Measurements from ENCODE around the gene ZBTB37.
"Not testable (repeated sequence)": the region's sequence is repeated elsewhere in the genome, so short reads cannot be mapped to it uniquely, and the experiment has no call there.

ZBTB37 gene

DNA sequence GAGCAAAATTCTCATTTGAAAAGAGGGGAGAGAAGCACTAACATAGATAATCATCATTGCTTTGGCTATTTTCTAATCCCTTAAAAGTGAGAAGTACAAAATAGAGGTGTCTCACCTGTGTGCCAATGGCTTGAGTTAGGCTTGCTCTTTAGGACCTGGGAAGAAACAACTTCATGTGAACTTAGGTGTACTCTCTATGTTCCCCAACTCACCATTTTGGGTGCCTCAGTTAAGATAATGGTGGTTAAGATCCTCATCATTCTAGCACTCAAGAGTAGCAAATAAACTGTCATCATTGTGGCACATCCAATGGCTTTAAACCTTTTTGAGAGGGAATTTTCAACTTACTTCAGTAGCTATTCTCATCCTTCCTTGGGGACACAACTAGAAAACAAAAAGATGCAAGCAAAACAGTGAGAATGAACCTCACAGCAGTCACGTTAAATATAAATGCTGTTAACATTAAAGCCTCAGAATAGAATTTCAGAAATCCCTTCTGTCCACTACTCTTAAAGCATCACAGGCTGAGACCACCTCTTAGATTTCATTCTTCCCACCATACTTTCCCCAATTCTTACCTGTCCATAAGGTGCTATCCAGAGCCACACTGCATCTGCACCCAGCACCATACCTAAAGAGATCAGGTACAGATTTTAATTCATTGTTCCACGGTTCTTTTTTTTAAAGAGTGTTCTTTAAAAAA lies 1.6 kb upstream of the ZBTB37 start:
- DNase-seq: no peak

DNA sequence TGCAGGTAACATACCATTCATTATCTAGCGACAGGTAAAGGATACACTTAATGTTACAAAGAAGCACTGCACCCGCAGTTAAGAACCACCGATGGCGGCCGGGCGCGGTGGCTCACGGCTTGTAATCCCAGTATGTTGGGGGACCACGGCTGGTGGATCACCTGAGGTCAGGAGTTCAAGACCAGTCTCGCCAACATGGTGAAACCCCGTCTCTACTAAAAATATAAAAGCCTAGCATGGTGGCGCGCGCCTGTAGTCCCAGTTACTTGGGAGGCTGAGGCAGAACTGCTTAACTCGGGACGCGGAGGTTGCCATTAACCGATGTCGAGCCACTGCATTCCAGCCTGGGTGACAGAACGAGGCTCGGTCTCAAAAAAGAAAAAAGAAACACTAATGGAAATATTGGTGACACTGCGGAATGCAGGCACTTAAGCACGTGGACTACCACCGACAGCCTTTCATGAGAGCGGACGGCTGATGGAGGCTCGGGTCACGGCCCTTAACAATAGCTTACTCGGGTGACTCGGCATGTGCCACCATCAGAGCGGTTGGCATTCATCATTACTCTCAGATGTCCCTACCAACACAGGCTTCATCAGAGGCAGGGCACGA lies 933 bp upstream of the ZBTB37 start:
- no peak for DNase-seq

GRCh38 chr1:173867753-173868265 lies 371 bp upstream of the ZBTB37 start, which contains the start of gene GAS5:
GAS5 (minus strand) TSS chr1:173867989.
- DNase-seq: peak; percentile 97

DNA sequence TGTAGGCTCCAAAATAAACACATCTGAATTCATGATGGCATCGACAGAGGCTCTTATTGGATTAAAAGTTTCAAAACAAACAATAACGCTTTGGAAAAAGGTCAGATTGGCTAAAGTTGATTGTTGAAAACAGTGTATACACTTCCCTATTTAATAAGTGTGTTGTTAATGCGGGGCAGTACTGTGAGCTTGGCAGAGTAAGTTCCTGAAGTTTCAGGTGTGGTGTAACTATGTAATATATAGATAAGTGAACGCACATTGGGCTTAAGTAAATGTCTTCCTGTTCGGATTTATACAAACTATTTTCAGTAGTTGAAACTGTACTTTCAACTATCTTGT lies 810 bp downstream of the ZBTB37 start:
- DNase-seq: no peak

GRCh38 chr1:173870252-173871075 lies 2.3 kb downstream of the ZBTB37 start:
- DNase-seq: no peak

DNA sequence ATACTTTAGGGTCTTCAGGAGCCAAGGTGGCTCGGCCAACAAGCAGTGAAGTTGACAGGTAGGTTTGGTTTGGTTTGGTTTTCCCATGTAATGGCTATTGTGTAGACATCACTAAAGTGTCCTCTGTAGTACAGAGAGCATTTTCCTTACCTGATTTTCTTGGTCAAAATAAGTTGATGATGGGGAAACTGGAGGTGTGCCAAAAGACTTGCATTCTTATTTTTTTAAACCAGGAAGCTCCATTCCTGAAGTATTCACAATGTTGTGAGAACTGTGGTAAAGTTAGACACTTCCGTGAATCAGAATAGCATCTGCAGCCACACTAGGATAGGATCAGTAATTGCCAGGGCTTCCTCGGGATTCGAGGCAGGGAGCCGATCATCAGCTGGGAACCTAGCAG lies 2.9 kb downstream of the ZBTB37 start:
- DNase-seq: no peak

DNA sequence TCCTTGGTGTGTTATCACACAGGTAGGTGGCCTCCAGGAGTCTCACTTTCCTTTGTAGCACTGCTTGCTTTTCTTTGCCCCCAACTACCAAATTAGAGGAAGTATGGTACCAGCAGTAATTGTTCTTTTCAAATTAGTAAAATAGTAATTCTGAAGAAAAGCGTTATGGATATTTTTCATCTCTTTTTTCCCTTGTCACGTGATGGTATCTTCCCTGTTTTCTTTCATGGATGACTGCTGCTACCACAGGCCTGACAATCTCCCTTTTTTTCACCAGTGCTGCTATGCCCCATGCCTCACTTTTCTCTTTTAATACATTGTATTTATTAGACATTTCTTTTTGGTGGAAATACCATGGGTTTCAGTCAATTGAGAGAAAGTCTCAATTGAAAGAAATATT lies 3.3 kb downstream of the ZBTB37 start:
- no peak for DNase-seq

- no peak for DNase-seq
Observed at GRCh38 chr1:173876732-173877131, 8.6 kb downstream of the ZBTB37 start.

GRCh38 chr1:173878251-173878650 lies 10.1 kb downstream of the ZBTB37 start:
- DNase-seq: no peak

GRCh38 chr1:173881117-173881516 lies 12.9 kb downstream of the ZBTB37 start:
- not testable (repeated sequence) for DNase-seq

DNA sequence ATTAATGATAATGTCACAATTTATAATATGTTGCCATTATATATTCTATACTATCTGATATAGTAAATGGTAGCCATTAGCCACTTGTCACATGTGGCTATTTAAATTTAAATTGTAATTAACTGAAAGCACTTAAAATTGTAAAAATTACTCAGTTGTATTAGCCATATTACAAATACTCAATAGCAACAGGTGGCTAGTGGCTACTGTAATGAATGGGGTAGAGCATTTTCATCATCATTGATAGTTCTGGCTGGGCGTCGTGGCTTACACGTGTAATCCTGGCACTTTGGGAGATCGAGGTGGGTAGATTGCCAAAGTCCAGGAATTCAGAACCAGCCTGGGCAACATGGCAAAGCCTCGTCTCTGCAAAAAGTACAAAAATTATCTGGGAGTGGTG lies 16.5 kb downstream of the ZBTB37 start:
- DNase-seq: no peak

DNA sequence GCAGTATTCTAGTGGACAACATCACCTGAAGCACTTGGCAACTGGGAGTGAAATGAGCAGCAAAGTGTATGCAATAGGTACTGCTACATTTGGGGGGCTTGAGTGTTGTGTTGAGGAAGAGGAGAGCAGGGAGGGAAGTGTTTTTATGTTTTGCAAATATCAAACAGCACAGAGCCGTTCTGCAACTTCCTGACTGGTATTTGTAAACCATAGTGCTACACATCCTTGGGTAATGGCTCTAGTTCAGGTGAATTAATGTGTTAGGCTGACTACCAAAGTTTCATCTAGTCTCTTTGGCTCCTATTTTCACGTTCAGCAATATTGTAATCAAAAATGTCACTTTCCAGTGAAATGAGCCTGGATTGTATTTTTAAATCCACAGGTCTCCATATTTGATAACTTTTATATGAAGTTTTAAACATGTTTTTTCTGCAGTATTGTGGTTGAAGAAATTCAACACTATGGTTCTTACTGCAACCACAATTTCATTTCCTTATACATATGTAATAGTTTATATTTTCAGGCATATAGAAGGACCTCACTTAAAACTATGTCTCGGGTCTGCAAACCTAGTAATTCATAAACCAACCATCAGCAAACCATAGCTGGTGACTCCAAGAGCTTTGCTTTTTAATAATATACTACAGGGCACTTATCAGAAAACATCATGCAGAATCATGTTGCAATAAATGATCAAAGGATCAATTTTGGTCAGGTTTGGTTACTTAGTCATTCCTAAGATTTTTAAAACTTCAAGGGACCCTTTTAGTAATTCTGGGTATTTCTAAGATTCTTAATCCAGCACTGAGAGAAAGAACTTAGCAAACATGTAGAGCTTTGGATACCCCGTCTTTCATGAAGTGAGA lies 18.8 kb downstream of the ZBTB37 start:
- DNase-seq: no peak

GRCh38 chr1:173887627-173888026 lies 19.4 kb downstream of the ZBTB37 start:
- DNase-seq: no peak

DNA sequence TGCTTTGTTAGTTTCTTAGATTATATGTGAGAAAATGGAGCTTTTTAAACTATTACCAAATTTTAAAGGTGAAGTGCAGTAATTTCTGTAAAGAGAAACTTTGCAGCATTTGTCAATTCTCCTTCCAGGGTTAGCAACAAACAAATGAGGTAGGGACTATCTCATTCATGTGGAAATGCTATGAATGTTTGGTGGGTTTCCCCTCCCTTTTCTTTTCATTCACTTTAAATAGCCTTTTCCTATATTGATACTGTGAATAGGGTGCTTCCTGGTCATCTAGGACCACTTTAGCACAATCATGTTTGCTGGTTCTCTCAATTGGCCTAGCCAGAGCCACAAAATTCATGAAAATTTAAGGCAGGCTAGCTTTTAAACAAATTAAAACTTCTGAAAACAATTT lies 20.6 kb downstream of the ZBTB37 start:
- no peak for DNase-seq

GRCh38 chr1:173889885-173890284 lies 21.7 kb downstream of the ZBTB37 start:
- DNase-seq: no peak

DNA sequence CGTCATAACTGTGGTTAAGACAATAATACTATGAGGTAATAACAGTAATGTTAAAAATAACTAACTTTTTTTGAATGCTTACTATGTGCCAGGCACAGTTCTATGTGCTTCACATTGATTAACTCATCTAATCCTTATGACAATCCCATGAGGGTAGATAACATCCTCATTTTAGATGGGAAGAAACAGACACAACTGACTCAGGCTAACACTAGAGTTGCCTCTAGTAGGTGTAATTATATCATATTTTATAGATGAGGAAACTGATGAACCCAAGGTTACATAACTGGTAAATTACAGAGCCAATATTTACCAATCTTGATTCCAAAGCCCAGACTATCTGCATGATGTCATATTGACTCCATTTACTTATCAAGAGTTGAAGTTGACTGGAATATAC lies 25.4 kb downstream of the ZBTB37 start:
- no peak for DNase-seq

GRCh38 chr1:173894189-173894588 lies 26.0 kb downstream of the ZBTB37 start:
- no peak for DNase-seq

- no peak for DNase-seq
Observed at GRCh38 chr1:173900427-173900826, 32.2 kb downstream of the ZBTB37 start.

- DNase-seq: no peak
Observed at GRCh38 chr1:173900992-173901391, 32.8 kb downstream of the ZBTB37 start.

DNA sequence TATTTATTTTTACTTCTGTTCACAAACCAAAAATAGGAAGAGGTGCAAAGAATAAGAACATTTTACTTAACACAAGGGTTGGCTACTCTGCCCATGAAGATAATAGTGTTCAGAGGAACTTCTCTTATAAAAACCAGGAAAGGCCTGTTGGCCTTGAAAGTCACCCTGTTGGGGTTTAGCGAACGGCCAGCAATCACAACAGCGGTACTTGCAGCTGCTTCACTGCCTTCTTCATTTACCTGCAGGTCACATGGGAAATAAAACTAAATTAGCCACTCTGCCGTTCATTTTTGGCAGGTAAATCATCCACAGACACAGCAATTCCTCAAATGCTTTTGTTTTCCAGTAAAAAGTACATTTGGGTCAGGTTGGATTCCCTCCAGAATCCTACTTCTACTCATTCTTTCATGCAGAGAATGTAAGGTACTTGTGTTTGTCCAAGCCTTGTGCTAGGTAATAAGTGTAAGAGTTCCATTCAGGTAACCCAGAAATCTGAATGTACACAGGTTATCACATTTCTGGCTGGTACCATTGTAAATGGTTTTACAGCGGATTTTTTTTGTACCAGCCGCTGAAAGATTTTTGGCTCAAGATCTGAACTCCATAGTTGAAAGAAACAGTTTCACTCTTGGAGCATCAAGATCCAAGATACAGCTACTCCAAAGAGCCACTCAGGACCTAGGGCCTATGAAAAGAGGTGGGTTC lies 35.8 kb downstream of the ZBTB37 start:
- DNase-seq: no peak

DNA sequence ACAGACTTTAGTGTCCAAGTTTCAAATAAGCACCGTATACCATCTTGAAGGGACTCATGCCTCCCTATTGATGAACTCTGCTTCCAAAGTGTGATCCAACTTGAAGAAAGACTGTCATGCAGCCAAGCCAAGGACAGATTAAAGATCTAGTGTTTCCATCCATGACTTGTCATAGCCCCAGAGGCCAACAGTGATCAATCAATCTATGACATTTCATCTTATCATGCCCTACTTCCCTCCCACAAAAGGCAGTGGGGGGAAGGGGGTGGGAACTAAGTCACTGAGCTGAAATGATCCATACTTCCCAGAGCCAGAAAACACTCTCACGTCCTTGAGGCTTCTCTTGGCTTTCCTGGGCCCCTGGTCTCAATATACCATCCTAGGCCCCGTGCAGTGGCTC lies 44.9 kb downstream of the ZBTB37 start:
- DNase-seq: no peak

DNA sequence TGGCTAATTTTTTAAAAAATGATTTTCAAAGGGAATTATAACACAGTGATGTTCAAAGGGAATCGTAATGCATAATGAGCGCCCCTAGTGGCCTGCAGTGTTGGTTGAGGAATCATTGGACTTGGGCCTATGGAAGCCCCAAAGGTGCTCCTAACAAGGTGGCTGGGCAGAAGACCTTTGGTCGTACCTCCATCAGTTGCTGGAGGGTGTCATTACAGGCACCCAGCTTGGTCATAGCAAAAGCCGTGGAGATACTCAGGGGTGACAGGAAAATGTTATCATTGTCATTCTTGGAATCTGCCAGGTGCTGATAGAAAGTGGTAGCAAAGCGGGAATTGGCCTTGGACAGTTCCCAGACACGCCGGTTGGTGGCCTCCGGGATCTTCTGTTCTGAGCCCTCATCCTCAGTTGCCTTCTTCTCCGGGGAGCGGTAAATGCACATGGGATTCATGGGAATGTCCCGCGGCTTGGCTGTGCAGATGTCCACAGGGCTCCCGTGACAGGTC lies 46.2 kb downstream of the ZBTB37 start:
- no peak for DNase-seq

All from activated T-cell treated with anti-CD3 and anti-CD28 coated beads, Interleukin-2, amount 50 U/mL, for 1 hour (primary cell).